Rectal smooth muscle tissue (tissue), 1 donor: ENCODE results near the gene CDH20.

Source experiments
- H3K27ac ChIP-seq: one replicate; pipeline ENCODE4 v1.7.0; 2013; ENCODE audit warnings: low read depth, low read length, inconsistent platforms
- H3K27me3 ChIP-seq: one replicate; pipeline ENCODE4 v1.7.0; 2013; ENCODE audit warnings: low read length; ENCODE audit not compliant: control insufficient read depth, insufficient read depth
- H3K36me3 ChIP-seq: one replicate; pipeline ENCODE4 v1.7.0; 2013; ENCODE audit warnings: low read length; ENCODE audit not compliant: control insufficient read depth, insufficient read depth
- H3K4me1 ChIP-seq: one replicate; pipeline ENCODE4 v1.7.0; 2013; ENCODE audit warnings: low read length; ENCODE audit not compliant: control insufficient read depth, insufficient read depth
- H3K4me3 ChIP-seq: one replicate; pipeline ENCODE4 v1.7.0; 2013; ENCODE audit warnings: low read length
- H3K9ac ChIP-seq: one replicate; pipeline ENCODE4 v1.7.0; 2013; ENCODE audit warnings: low read length

CDH20 gene

GRCh38 chr18:61400016-61400635 is 66.9 kb downstream of the CDH20 start:
- Histone ChIP-seq H3K9ac (no peak overlapping the region), H3K36me3 (no peaks in the 10 kb centered on the region), H3K27me3 (no peaks in the 10 kb centered on the region), H3K27ac (no peak overlapping the region), H3K4me1 (no peaks in the 10 kb centered on the region), H3K4me3 (no peak overlapping the region)

- no peak overlapping the region for H3K27ac ChIP-seq
- no peak overlapping the region for H3K9ac ChIP-seq
- H3K36me3 ChIP-seq: no peaks in the 10 kb centered on the region
- H3K4me3 ChIP-seq: no peak overlapping the region
- no peaks in the 10 kb centered on the region for H3K4me1 ChIP-seq
- no peaks in the 10 kb centered on the region for H3K27me3 ChIP-seq
Observed at GRCh38 chr18:61400716-61401115, 67.5 kb downstream of the CDH20 start.

- Histone ChIP-seq H3K27ac (no peak overlapping the region), H3K4me1 (no peaks in the 10 kb centered on the region), H3K9ac (no peak overlapping the region), H3K4me3 (no peak overlapping the region), H3K27me3 (no peaks in the 10 kb centered on the region), H3K36me3 (no peaks in the 10 kb centered on the region)
Observed at GRCh38 chr18:61402726-61403125, 69.5 kb downstream of the CDH20 start.

GRCh38 chr18:61413396-61413795 is 80.2 kb downstream of the CDH20 start:
- Histone ChIP-seq H3K27ac (no peak overlapping the region), H3K9ac (no peak overlapping the region)

GRCh38 chr18:61414086-61414485 is 80.9 kb downstream of the CDH20 start:
- Histone ChIP-seq H3K36me3 (no peaks in the 10 kb centered on the region), H3K27me3 (no peaks in the 10 kb centered on the region), H3K4me1 (no peaks in the 10 kb centered on the region), H3K9ac (no peak overlapping the region), H3K4me3 (no peak overlapping the region), H3K27ac (no peak overlapping the region)

More at GRCh38 chr18:61413396-61413795, 80.2 kb downstream of the CDH20 start:
- no peak overlapping the region for H3K4me3 ChIP-seq
- no peaks in the 10 kb centered on the region for H3K36me3 ChIP-seq
- no peaks in the 10 kb centered on the region for H3K27me3 ChIP-seq
- no peaks in the 10 kb centered on the region for H3K4me1 ChIP-seq

GRCh38 chr18:61419763-61420162 is 86.5 kb downstream of the CDH20 start:
- Histone ChIP-seq H3K27me3 (no peaks in the 10 kb centered on the region), H3K4me3 (no peak overlapping the region), H3K9ac (no peak overlapping the region), H3K27ac (no peak overlapping the region), H3K4me1 (no peaks in the 10 kb centered on the region), H3K36me3 (no peaks in the 10 kb centered on the region)

GRCh38 chr18:61420218-61420885 is 87.1 kb downstream of the CDH20 start:
- Histone ChIP-seq H3K9ac (no peak overlapping the region), H3K27ac (no peak overlapping the region), H3K4me3 (no peak overlapping the region), H3K36me3 (no peaks in the 10 kb centered on the region), H3K4me1 (no peaks in the 10 kb centered on the region), H3K27me3 (no peaks in the 10 kb centered on the region)

- Histone ChIP-seq H3K4me3 (no peak overlapping the region), H3K27me3 (no peaks in the 10 kb centered on the region), H3K27ac (no peak overlapping the region), H3K36me3 (no peaks in the 10 kb centered on the region), H3K9ac (no peak overlapping the region), H3K4me1 (no peaks in the 10 kb centered on the region)
Observed at GRCh38 chr18:61426492-61427053, 93.3 kb downstream of the CDH20 start.

GRCh38 chr18:61428266-61428665 is 95.0 kb downstream of the CDH20 start:
- H3K27ac ChIP-seq: no peak overlapping the region
- no peaks in the 10 kb centered on the region for H3K27me3 ChIP-seq
- H3K36me3 ChIP-seq: no peaks in the 10 kb centered on the region
- no peak overlapping the region for H3K9ac ChIP-seq
- H3K4me1 ChIP-seq: no peaks in the 10 kb centered on the region
- H3K4me3 ChIP-seq: no peak overlapping the region

- Histone ChIP-seq H3K4me1 (no peaks in the 10 kb centered on the region), H3K36me3 (no peaks in the 10 kb centered on the region), H3K27ac (no peak overlapping the region), H3K27me3 (no peaks in the 10 kb centered on the region), H3K4me3 (no peak overlapping the region), H3K9ac (no peak overlapping the region)
Observed at GRCh38 chr18:61432590-61432989, 99.4 kb downstream of the CDH20 start.

- no peaks in the 10 kb centered on the region for H3K36me3 ChIP-seq
- no peak overlapping the region for H3K27ac ChIP-seq
- H3K27me3 ChIP-seq: no peaks in the 10 kb centered on the region
- H3K4me3 ChIP-seq: no peak overlapping the region
- no peak overlapping the region for H3K9ac ChIP-seq
- no peaks in the 10 kb centered on the region for H3K4me1 ChIP-seq
Observed at GRCh38 chr18:61435064-61435652, 101.9 kb downstream of the CDH20 start.

- H3K27me3 ChIP-seq: no peaks in the 10 kb centered on the region
- H3K4me1 ChIP-seq: no peaks in the 10 kb centered on the region
- no peaks in the 10 kb centered on the region for H3K36me3 ChIP-seq
- no peak overlapping the region for H3K4me3 ChIP-seq
- H3K9ac ChIP-seq: no peak overlapping the region
- no peak overlapping the region for H3K27ac ChIP-seq
Observed at GRCh38 chr18:61443081-61443725, 110.0 kb downstream of the CDH20 start.
